Large intestine (tissue), 3 donors: ENCODE results near the gene ANKS4B. TPM values are rescaled to one million over a fixed set of nuclear protein-coding genes. Genes with fewer than 3 reads are reported as not detected.
"Not testable (repeated sequence)": the region's sequence is repeated elsewhere in the genome, so short reads cannot be mapped to it uniquely, and the experiment has no call there.

Experiments
- DNase-seq, 2 donors: peaks; one replicate each; pipeline versions ENCODE4 v3.0.0 to v3.0.0-alpha.2; 2013
- H3K27ac ChIP-seq: one replicate; pipeline ENCODE4 v1.5.1; 2013; ENCODE audit warnings: low read length
- H3K27me3 ChIP-seq: 2 replicates; pipeline ENCODE4 v1.6.1; 2013; ENCODE audit warnings: low read length; ENCODE audit not compliant: control insufficient read depth, insufficient read depth
- H3K36me3 ChIP-seq: 2 replicates; pipeline ENCODE4 v1.6.1; 2013; ENCODE audit warnings: low read length; ENCODE audit not compliant: control insufficient read depth, insufficient read depth
- H3K4me1 ChIP-seq: one replicate; pipeline ENCODE4 v1.6.1; 2013; ENCODE audit warnings: low read length; ENCODE audit not compliant: control insufficient read depth, insufficient read depth
- H3K4me3 ChIP-seq: one replicate; pipeline ENCODE4 v1.5.1; 2013; ENCODE audit warnings: low read length
- H3K9me3 ChIP-seq: one replicate; pipeline ENCODE4 v1.6.1; 2013; ENCODE audit warnings: mild to moderate bottlenecking, low read depth, low read length, moderate library complexity; ENCODE audit not compliant: control insufficient read depth
- WGBS: methylation state at CpG from one replicate; pipeline ENCODE4 v1.1.5; 2013; ENCODE audit warnings: low lambda C conversion rate; ENCODE audit not compliant: insufficient coverage; 5-methylcytosine and 5-hydroxymethylcytosine counted together
- polyA plus RNA-seq: library from polyadenylated mRNA; unstranded; fragments of 120-200 nt; gene quantifications from one replicate; pipeline ENCODE4 v1.2.1, GENCODE V29; 2013

Gene ANKS4B
- polyA plus RNA-seq, 1 donor, result 39.3 TPM

DNA sequence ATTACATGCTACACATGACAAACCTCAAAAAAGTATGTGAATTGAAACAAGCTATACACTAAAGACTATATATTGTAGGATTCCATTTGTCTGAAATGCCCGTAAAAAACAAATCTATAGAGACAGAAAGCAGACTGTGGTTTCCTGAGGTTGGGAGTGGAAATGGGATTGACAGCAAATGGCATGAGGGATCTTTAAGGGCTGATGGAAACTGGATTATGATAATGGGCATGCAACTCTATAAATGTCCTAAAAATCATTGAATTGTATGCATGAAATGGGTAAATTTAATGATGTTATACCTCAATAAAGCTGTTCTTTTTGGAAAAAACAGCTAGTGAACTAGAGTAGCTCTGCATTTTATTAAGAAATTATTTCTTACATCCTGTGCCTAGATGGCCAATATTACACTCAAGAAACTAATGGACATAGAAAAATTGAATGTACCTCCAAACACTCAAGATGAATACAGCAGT is 416 bp upstream of the ANKS4B start:
- Histone ChIP-seq H3K4me3 (no peak overlapping the region), H3K4me1 (peaks cover 20% of the 10 kb centered on the region), H3K9me3 (no peaks in the 10 kb centered on the region), H3K27me3 (no peaks in the 10 kb centered on the region), H3K27ac (peak overlapping the region; percentile 70), H3K36me3 (peaks cover 4% of the 10 kb centered on the region)
- DNase-seq, result no peak
- no CpG with 5 or more reads among the region's 1 CpG for WGBS

DNA sequence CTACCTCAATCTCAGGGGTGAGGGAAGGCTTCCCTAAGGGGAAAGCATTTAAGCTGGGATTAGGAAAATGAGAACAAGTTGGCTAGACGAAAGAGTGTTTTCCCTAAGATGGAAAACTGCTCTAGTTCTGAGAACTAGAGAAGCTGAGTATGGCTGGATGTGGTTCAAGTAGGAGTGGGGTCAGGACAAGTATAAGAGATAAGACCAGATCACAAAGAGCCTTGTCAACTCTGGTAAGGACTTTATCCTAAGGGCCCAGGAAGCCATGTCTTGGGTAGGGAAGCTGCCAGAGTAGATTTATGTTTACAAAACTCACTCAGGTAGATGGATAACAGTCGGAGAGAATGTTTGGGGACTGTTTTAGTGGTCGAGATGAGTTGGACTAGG is 1.7 kb downstream of the ANKS4B start:
- peak; percentile 49 to 75 for DNase-seq
- H3K4me1 ChIP-seq, result peaks cover 20% of the 10 kb centered on the region
- H3K4me3 ChIP-seq, result peak overlapping the region; percentile 50
- WGBS, result 33% methylated on average over 1 of the region's 3 CpGs
- peaks cover 4% of the 10 kb centered on the region for H3K36me3 ChIP-seq
- H3K27ac ChIP-seq, result peak overlapping the region; percentile 70
- H3K9me3 ChIP-seq, result no peaks in the 10 kb centered on the region
- no peaks in the 10 kb centered on the region for H3K27me3 ChIP-seq

DNA sequence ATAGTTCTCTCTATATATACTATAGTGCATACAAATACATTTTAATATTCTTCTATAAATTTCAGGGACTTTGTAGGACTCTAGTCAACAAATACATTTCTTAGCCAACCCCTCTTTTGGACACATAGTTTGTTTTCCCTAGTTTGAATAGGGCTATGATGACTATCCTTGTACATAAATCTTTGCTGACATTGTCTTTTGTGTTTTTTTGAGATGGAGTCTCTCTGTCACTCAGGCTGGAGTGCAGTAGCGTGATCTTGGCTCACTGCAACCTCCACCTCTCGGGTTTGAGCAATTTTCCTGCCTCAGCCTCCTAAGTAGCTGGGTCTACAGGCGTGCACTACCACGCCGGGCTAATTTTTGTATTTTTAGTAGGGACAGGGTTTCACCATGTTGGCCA is 3.3 kb downstream of the ANKS4B start:
- Histone ChIP-seq H3K27ac (no peak overlapping the region), H3K36me3 (peaks cover 8% of the 10 kb centered on the region), H3K27me3 (no peaks in the 10 kb centered on the region), H3K4me1 (peaks cover 15% of the 10 kb centered on the region), H3K9me3 (no peaks in the 10 kb centered on the region), H3K4me3 (peak overlapping the region; percentile 50)
- no peak for DNase-seq
- no CpG with 5 or more reads among the region's 5 CpGs for WGBS

DNA sequence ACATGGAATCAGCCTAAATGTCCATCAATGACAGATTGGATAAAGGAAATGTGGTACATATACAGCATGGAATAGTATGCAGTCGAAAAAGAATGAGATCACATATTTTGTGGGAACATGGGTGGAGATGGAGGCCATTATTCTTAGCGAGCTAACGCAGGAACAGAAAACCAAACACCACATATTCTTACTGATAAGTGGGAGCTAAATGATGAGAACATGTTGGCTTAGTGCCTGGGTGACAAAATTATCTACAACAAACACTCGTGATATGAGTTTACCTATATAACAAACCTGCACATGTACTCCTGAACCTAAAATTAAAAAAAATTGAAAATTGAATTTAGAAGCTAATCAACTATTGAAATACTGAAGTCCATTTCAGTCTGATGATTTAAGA is 6.1 kb downstream of the ANKS4B start:
- no peak for DNase-seq
- Histone ChIP-seq H3K4me3 (no peak overlapping the region), H3K27ac (no peak overlapping the region), H3K4me1 (peaks cover 4% of the 10 kb centered on the region), H3K36me3 (peaks cover 8% of the 10 kb centered on the region), H3K27me3 (no peaks in the 10 kb centered on the region), H3K9me3 (no peaks in the 10 kb centered on the region)
- WGBS, result 100% methylated on average over 1 of the region's 4 CpGs

DNA sequence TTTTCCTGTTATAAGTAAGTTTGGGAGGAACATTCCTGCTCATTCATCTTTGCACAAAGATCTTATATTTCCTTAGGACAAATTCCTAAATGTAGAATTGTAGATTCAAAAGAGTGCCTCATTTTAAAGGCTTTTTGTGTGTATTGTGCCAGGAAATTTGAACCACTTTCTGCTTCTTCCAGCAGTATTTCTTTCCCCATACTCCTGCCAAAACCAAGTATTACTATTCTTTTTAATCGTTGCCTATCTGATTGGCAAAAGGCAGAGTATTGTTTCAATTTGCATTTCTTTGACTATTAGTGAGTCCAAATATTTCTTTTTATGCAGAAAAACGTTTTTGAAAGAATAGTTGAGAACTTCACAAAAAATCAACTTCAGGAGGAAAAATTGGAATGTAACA is 9.3 kb downstream of the ANKS4B start:
- Histone ChIP-seq H3K4me1 (peaks cover 3% of the 10 kb centered on the region), H3K27me3 (no peaks in the 10 kb centered on the region), H3K4me3 (no peak overlapping the region), H3K36me3 (peaks cover 5% of the 10 kb centered on the region), H3K27ac (no peak overlapping the region), H3K9me3 (no peaks in the 10 kb centered on the region)
- no peak for DNase-seq
- WGBS, result 38% methylated on average over 1 of the region's 2 CpGs

DNA sequence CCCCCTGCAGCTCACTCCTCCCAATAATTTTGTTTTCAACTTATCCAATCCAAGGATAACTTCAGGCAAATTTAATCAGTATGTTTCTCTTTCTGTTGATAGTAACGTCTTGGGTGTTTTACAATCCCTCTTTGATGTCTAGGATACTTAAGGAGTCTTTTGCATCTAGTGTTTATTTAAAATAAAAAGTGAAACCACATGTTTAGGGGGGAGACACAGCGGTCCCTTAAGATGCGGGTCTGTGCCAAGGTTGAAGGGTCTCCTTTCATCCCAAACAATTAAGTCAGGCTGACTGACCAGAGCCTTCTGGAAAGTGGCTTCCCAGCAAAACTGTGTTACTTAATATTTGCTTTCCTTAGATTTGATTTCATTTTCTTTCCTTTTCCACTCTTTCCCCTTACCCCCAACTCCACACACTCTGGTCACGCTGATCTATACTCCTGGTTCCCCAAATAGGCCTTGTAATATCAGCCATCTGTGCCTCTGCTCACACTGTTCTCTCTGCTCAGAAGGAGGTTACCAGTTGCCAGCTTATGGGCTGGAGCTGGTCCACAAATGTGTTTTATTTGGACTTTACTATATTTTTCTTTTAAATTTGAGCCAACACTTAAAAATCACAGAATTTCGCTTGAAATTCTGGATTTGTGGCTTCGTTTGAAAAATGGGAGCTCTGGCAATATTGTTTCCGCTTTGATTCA is 11.2 kb downstream of the ANKS4B start:
- Histone ChIP-seq H3K27me3 (no peaks in the 10 kb centered on the region), H3K4me1 (peaks cover 3% of the 10 kb centered on the region), H3K9me3 (no peaks in the 10 kb centered on the region), H3K36me3 (peaks cover 17% of the 10 kb centered on the region), H3K27ac (no peak overlapping the region), H3K4me3 (no peak overlapping the region)
- WGBS, result 100% methylated on average over 2 of the region's 7 CpGs
- DNase-seq, result no peak

DNA sequence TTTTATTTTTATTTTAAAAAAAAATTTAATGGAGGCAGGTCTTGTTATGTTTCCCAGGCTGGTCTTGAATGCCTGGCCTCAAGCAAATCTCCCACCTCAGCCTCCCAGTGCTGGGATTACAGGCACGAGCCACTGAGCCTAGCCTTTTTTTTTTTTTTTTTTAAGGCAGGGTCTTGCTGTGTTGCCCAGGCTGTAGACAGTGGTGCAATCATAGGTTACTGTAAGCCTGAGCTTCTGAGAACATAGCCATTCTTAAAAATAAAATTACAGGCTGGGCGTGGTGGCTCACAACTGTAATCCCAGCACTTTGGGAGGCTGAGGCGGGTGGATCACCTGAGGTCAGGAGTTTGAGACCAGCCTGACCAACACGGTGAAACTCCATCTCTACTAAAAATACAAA is 14.7 kb downstream of the ANKS4B start:
- H3K27ac ChIP-seq, H3K9me3 ChIP-seq, H3K27me3 ChIP-seq, H3K4me3 ChIP-seq, DNase-seq, H3K4me1 ChIP-seq: not testable (repeated sequence)
- no CpG with 5 or more reads among the region's 4 CpGs for WGBS
- H3K36me3 ChIP-seq, result peaks cover 37% of the 10 kb centered on the region

DNA sequence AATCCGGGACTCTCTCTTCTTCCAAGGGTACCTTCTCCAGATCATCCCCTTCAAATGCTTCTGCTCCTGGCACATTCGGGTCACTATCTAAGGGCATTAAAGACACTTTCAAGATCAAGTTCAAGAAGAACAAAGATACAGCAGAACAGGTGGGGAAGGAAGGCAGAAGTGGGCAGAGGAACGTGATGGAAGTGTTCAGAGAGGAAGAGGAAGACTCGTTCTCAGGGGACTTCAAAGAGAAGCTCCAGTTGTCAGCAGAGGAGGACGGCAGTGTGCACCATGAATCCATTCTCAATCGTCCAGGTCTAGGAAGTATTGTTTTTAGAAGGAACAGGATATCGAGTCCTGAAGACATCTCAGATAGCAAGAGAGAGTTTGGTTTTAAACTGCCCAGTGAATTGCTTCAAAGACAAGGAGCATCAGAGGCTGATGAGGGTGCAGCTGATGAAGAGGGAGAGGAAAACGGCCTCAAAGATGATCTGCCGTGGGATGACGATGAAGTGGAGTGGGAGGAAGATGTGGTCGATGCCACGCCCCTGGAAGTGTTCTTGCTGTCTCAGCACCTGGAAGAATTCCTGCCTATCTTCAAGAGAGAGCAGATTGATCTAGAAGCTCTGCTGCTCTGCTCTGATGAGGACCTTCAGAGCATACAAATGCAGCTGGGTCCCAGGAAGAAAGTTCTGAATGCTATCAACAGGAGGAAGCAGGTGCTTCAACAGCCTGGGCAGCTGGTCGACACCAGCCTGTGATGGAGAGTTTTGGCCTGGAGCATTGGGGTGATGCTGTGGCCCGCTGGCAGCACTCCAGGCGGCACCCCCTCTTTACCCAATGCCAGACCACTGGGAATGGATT is 16.8 kb downstream of the ANKS4B start:
- 95% methylated on average over 3 of the region's 15 CpGs for WGBS
- H3K27me3 ChIP-seq, result no peaks in the 10 kb centered on the region
- no peak overlapping the region for H3K27ac ChIP-seq
- H3K36me3 ChIP-seq, result peaks cover 41% of the 10 kb centered on the region
- no peaks in the 10 kb centered on the region for H3K9me3 ChIP-seq
- peaks cover 3% of the 10 kb centered on the region for H3K4me1 ChIP-seq
- no peak overlapping the region for H3K4me3 ChIP-seq
- DNase-seq, result no peak

DNA sequence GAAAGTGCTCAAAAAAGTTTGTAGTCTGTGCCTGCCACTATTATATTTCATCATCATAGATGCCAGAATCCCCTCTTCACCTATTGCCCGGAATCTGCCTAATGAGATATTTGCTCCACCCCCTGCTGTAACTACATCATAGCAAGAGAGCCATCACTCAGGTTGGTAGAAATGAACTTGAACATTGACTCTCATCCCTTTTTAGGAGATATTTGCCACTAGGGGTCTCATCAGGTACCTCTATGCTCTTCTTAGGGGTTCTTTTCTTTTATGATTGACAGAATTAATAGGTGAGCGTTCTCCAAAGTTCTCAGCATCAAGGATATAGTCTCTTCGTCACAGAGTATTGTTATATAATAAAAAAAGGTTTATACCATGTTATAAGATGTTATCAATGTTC is 20.0 kb downstream of the ANKS4B start:
- DNase-seq, result no peak
- Histone ChIP-seq H3K27me3 (no peaks in the 10 kb centered on the region), H3K27ac (no peak overlapping the region), H3K36me3 (peaks cover 37% of the 10 kb centered on the region), H3K4me1 (no peaks in the 10 kb centered on the region), H3K4me3 (no peak overlapping the region), H3K9me3 (no peaks in the 10 kb centered on the region)
- WGBS, result 100% methylated on average over 1 of the region's 3 CpGs

DNA sequence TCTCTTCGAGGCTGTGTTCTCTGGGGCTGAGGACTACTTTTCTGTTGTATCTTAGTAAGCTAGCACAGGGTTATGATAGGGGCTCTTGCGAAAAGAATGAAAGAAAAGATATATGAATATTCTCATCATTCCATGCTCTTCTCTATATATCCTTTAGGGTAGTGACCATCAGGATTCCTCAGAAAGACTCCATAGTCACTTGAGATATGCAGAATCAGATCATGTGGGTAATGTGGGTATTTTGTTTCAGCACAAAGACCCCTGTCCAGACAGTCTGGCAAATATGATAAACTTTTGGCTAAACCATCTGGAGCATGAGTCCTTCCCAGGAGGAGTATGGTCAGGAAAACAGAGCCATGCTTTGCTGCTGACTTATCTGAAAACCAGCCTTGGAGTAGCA is 23.1 kb downstream of the ANKS4B start:
- Histone ChIP-seq H3K4me3 (no peak overlapping the region), H3K4me1 (peaks cover 15% of the 10 kb centered on the region), H3K36me3 (peaks cover 10% of the 10 kb centered on the region), H3K27me3 (no peaks in the 10 kb centered on the region), H3K9me3 (no peaks in the 10 kb centered on the region), H3K27ac (no peak overlapping the region)
- no CpG with 5 or more reads among the region's 2 CpGs for WGBS
- no peak for DNase-seq
